CD8-positive, alpha-beta memory T cell (primary cell): ENCODE measurements around the gene ZBTB16. TPM values are rescaled to one million over a fixed set of nuclear protein-coding genes. Genes with fewer than 3 reads are reported as not detected.

Experiments used
- CTCF ChIA-PET: fragments of 350-600 bp; sonication (Branson Sonifier 250); formaldehyde crosslinking; loops from one replicate; lab custom pipeline; 2021; ENCODE audit warnings: antibody characterized with exemption; lab: Charles Lee
- POLR2A ChIA-PET: fragments of 350-600 bp; sonication (Branson Sonifier 250); formaldehyde crosslinking; loops from one replicate; lab custom pipeline; 2021; ENCODE audit warnings: antibody characterized with exemption; lab: Charles Lee
- DNase-seq, 5 donors: peaks; one replicate each; pipeline versions ENCODE4 v3.0.0 to v3.0.0-alpha.2; 2020 to 2022; ENCODE audit warnings: mixed read lengths in 1 of 5
- H3K27ac ChIP-seq: one replicate; pipeline ENCODE4 v1.7.0; 2013; ENCODE audit warnings: low read depth, mild to moderate bottlenecking, low read length, moderate library complexity
- H3K27me3 ChIP-seq: 2 replicates; pipeline ENCODE4 v1.7.0; 2013; ENCODE audit warnings: low read length, mild to moderate bottlenecking; ENCODE audit not compliant: insufficient read depth, poor library complexity, severe bottlenecking
- H3K36me3 ChIP-seq: 2 replicates; pipeline ENCODE4 v1.7.0; 2013; ENCODE audit warnings: mild to moderate bottlenecking, low read length, moderate library complexity; ENCODE audit not compliant: insufficient read depth
- H3K4me1 ChIP-seq: 2 replicates; pipeline ENCODE4 v1.7.0; 2013; ENCODE audit warnings: mild to moderate bottlenecking, low read length, moderate library complexity; ENCODE audit not compliant: insufficient read depth
- H3K4me3 ChIP-seq: 2 replicates; pipeline ENCODE4 v1.7.0; 2013; ENCODE audit warnings: mild to moderate bottlenecking, low read length
- H3K9me3 ChIP-seq: 2 replicates; pipeline ENCODE4 v1.7.0; 2013; ENCODE audit warnings: mild to moderate bottlenecking, low read length
- H3K27ac Mint-ChIP-seq, 8 donors: one replicate each; pipeline ENCODE4 v1.8.0; 2020 to 2021; ENCODE audit warnings: mixed read lengths in 8 of 8, mild to moderate bottlenecking in 6 of 8, inconsistent platforms in 3 of 8, moderate library complexity in 3 of 8
- H3K27me3 Mint-ChIP-seq, 2 donors: one replicate each; pipeline ENCODE4 v1.8.0; 2020 to 2021; ENCODE audit warnings: mixed read lengths in 2 of 2, mild to moderate bottlenecking in 1 of 2, moderate library complexity in 1 of 2
- H3K36me3 Mint-ChIP-seq, 3 donors: one replicate each; pipeline ENCODE4 v1.8.0; 2020 to 2021; ENCODE audit warnings: mixed read lengths in 3 of 3, inconsistent platforms in 1 of 3, mild to moderate bottlenecking in 1 of 3
- H3K4me1 Mint-ChIP-seq, 3 donors: one replicate each; pipeline ENCODE4 v1.8.0; 2020 to 2021; ENCODE audit warnings: mixed read lengths in 3 of 3, inconsistent platforms in 1 of 3, mild to moderate bottlenecking in 1 of 3
- H3K4me3 Mint-ChIP-seq, 7 donors: one replicate each; pipeline ENCODE4 v1.8.0; 2020 to 2021; ENCODE audit warnings: mixed read lengths in 7 of 7, mild to moderate bottlenecking in 6 of 7, moderate library complexity in 4 of 7, inconsistent platforms in 2 of 7
- H3K9me3 Mint-ChIP-seq, 5 donors: one replicate each; pipeline ENCODE4 v1.8.0; 2020 to 2022; ENCODE audit warnings: mixed read lengths in 5 of 5, mild to moderate bottlenecking in 3 of 5, moderate library complexity in 2 of 5, inconsistent platforms in 1 of 5
- polyA plus RNA-seq: library from polyadenylated mRNA; unstranded; fragments of 300-500 nt; fragmentation: Illumina TruSeq; gene quantifications from one replicate; pipeline ENCODE4 v1.2.3, GENCODE V29; 2021
- total RNA-seq, 2 experiments: library from RNA; stranded (reverse); gene quantifications; one replicate each; pipeline ENCODE4 v1.2.3, GENCODE V29; 2021

Gene ZBTB16
- total and polyA plus RNA-seq, 3 experiments from 2014 or later = 2.1 to 71.9 (median 2.2) TPM

DNA sequence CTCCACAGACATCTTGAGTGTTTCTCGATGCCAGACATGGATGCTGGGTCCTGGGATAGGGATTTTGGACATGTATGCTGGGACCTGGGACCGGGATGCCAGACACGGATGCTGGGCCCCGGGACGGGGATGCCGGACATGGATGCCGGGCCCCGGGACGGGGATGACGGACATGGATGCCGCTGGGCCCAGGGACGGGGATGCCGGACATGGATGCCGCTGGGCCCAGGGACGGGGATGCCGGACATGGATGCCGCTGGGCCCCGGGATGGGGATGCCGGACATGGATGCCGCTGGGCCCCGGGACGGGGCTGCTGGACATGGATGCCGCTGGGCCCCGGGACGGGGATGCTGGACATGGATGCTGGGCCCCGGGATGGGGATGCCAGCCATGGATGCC lies 139.5 kb downstream of the ZBTB16 start:
- POLR2A ChIA-PET = no interaction called here
- CTCF ChIA-PET = interaction anchor here (1.4 kb wide), 1 partner anchor 165 kb away, joined by 3 read pairs; no protein-coding TSS in a partner anchor

DNA sequence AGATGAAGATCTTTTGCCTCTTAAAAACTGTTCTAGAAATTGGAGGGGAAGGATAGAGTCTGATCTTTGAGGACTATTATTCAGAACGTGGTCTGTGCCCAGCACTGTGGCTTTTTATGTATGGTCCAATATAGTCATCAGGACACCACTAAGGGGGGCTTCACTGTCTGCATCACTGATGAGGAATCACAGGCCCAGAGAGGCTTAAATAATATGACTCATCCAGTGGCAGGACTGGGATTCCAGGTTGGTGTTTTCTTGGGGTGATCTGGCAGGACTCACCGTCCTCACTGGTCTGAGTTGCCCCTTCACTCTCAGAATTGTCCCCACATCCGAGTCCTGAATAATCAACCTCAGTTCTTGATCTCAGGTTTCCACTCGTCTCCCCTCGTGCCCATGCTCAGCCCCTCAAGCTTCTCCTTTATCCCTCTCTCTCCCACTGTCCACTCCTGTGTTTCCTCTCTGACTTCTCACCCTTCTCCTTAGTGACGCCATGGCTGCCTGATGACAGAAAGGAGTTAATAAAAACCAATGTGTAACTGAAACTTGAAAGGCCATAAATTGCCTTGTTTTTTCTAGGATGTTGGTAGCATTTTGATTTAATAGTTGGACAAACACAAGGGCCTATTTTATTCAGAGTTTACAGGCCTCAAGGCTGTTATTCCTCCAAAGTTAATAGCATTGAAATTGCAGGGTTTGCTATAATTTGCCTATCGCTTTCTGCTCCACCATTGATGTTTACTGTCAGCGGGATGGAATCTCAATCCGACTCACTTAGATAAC lies 141.0 kb downstream of the ZBTB16 start:
- CTCF ChIA-PET = no interaction called here
- no peaks in the 10 kb centered on the region for H3K27me3 ChIP-seq
- no peak overlapping the region for H3K4me3 ChIP-seq
- Mint-ChIP-seq H3K4me3 (peak overlapping the region in 1 of 7 donors; percentile 8), H3K27ac (peak overlapping the region in 6 of 8 donors; percentile 7 to 92 (median 46)), H3K4me1 (peaks cover 0 to 11% (median 8%) of the 10 kb centered on the region in 3 donors), H3K27me3 (no peaks in the 10 kb centered on the region), H3K9me3 (no peaks in the 10 kb centered on the region), H3K36me3 (peaks cover 0 to 2% (median 0%) of the 10 kb centered on the region in 3 donors)
- H3K9me3 ChIP-seq = no peaks in the 10 kb centered on the region
- POLR2A ChIA-PET = no interaction called here
- no peaks in the 10 kb centered on the region for H3K36me3 ChIP-seq
- H3K27ac ChIP-seq = no peak overlapping the region
- DNase-seq = no peak
- no peaks in the 10 kb centered on the region for H3K4me1 ChIP-seq

More for the DNA sequence above, 139.5 kb downstream of the ZBTB16 start:
- no peak overlapping the region for H3K27ac ChIP-seq
- no peak overlapping the region for H3K4me3 ChIP-seq
- no peaks in the 10 kb centered on the region for H3K27me3 Mint-ChIP-seq
- no peak for DNase-seq
- no peaks in the 10 kb centered on the region for H3K36me3 ChIP-seq
- peaks cover 9% of the 10 kb centered on the region for H3K4me1 ChIP-seq
- peak overlapping the region in 3 of 8 donors; percentile 38 to 68 (median 54) for H3K27ac Mint-ChIP-seq
- no peaks in the 10 kb centered on the region for H3K27me3 ChIP-seq
- peaks cover 7 to 23% (median 18%) of the 10 kb centered on the region in 3 donors for H3K4me1 Mint-ChIP-seq
- H3K9me3 ChIP-seq = no peaks in the 10 kb centered on the region
- H3K9me3 Mint-ChIP-seq = no peaks in the 10 kb centered on the region
- H3K36me3 Mint-ChIP-seq = no peaks in the 10 kb centered on the region
- H3K4me3 Mint-ChIP-seq = no peak overlapping the region

DNA sequence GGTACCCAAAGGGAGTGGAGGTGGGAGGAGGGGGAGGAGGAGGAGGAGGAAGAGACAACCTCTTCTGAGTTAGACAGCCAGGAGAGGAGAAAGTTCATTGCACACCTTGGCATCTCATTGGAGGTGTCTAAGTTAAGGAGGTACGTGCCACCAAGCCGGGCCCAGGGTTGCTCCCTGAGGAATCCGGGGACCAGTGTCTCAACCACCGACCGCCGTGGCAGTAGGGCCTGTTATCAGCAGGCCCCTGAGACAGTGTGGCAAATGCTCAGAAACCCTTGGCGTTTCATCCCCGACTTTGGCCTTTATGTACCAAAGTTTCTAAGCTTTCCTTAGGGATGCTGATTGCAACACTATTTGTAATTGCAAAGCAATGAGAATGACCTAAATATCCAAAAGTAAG lies 141.7 kb downstream of the ZBTB16 start:
- no peak overlapping the region for H3K27ac ChIP-seq
- ChIA-PET POLR2A (no interaction called here), CTCF (no interaction called here)
- no peak for DNase-seq
- H3K4me3 Mint-ChIP-seq = peak overlapping the region in 1 of 7 donors; percentile 8
- no peaks in the 10 kb centered on the region for H3K9me3 Mint-ChIP-seq
- H3K4me1 ChIP-seq = no peaks in the 10 kb centered on the region
- peaks cover 0 to 11% (median 8%) of the 10 kb centered on the region in 3 donors for H3K4me1 Mint-ChIP-seq
- H3K27me3 Mint-ChIP-seq = no peaks in the 10 kb centered on the region
- H3K27me3 ChIP-seq = no peaks in the 10 kb centered on the region
- no peak overlapping the region for H3K4me3 ChIP-seq
- H3K27ac Mint-ChIP-seq = peak overlapping the region in 3 of 8 donors; percentile 76 to 92 (median 83)
- H3K36me3 ChIP-seq = no peaks in the 10 kb centered on the region
- H3K36me3 Mint-ChIP-seq = peaks cover 0 to 2% (median 0%) of the 10 kb centered on the region in 3 donors
- H3K9me3 ChIP-seq = no peaks in the 10 kb centered on the region

DNA sequence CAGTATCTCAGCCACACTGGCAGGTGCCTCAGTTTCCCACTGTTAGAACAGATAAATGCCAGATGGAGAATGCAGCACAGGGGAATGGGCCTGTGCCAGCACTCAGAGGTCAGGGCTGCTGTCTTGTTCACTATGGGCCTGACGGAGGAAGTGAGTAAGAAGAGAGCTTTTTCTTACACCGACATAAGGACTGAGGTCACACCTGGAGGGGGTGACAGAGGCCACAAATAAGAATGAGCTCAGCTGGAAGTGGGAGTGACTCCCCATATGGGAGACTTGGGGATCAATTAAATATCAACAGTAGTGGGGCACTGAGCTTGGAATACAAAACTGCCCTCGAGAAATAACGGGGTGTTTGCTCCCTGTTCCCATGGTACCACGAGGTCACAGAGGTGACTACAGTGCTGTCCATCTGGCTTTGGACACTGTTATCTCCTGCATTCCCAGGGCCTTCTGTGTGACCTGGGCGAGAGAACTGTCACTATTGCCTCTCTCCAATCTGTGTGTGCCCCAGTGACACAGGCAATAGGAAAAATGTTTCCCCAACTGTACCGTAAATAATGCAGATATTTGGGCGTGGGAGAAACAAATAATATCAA lies 142.6 kb downstream of the ZBTB16 start:
- peaks cover 5 to 8% (median 7%) of the 10 kb centered on the region in 3 donors for H3K4me1 Mint-ChIP-seq
- ChIA-PET POLR2A (no interaction called here), CTCF (no interaction called here)
- no peak overlapping the region for H3K27ac ChIP-seq
- no peaks in the 10 kb centered on the region for H3K27me3 ChIP-seq
- no peaks in the 10 kb centered on the region for H3K36me3 ChIP-seq
- no peak for DNase-seq
- no peaks in the 10 kb centered on the region for H3K9me3 Mint-ChIP-seq
- no peaks in the 10 kb centered on the region for H3K4me1 ChIP-seq
- no peaks in the 10 kb centered on the region for H3K27me3 Mint-ChIP-seq
- H3K27ac Mint-ChIP-seq = peak overlapping the region in 6 of 8 donors; percentile 12 to 86 (median 82)
- H3K4me3 ChIP-seq = no peak overlapping the region
- H3K9me3 ChIP-seq = no peaks in the 10 kb centered on the region
- H3K36me3 Mint-ChIP-seq = peaks cover 0 to 2% (median 0%) of the 10 kb centered on the region in 3 donors
- peak overlapping the region in 1 of 7 donors; percentile 13 for H3K4me3 Mint-ChIP-seq

DNA sequence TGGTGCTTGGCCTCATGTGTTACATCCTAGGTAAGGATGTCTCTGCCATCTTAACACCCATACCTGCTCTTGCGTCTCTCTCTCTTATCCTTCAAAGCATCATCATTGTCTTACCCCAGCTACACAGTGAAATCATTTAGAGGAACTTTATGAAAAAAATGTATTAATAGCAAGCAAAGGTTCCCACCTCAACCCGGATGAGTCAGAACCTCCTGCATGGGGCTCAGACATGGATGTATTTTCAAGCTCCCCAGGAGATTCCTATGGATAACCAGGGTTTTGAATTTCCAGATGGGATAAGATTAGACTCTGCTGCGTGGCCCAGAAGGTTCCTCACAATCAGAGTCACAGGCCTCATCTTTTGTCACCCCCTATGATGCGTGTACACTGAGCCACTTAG lies 147.6 kb downstream of the ZBTB16 start:
- no peaks in the 10 kb centered on the region for H3K36me3 ChIP-seq
- H3K27me3 Mint-ChIP-seq = no peaks in the 10 kb centered on the region
- peaks cover 15% of the 10 kb centered on the region for H3K4me1 ChIP-seq
- H3K27me3 ChIP-seq = no peaks in the 10 kb centered on the region
- no peaks in the 10 kb centered on the region for H3K9me3 ChIP-seq
- no peak overlapping the region for H3K4me3 ChIP-seq
- peak overlapping the region in 6 of 8 donors; percentile 50 to 89 (median 72) for H3K27ac Mint-ChIP-seq
- peaks cover 0 to 5% (median 0%) of the 10 kb centered on the region in 3 donors for H3K36me3 Mint-ChIP-seq
- H3K4me1 Mint-ChIP-seq = peaks cover 32 to 41% (median 32%) of the 10 kb centered on the region in 3 donors
- no peak for DNase-seq
- CTCF ChIA-PET = interaction anchor here (1.1 to 1.5 kb wide), 2 partner anchors 23 to 47 kb away, joined by 3 read pairs; no protein-coding TSS in a partner anchor
- POLR2A ChIA-PET = interaction anchor here (0.7 kb wide), 1 partner anchor 28 kb away, joined by 4 read pairs; no protein-coding TSS in a partner anchor
- no peak overlapping the region for H3K4me3 Mint-ChIP-seq
- no peaks in the 10 kb centered on the region for H3K9me3 Mint-ChIP-seq
- H3K27ac ChIP-seq = no peak overlapping the region

DNA sequence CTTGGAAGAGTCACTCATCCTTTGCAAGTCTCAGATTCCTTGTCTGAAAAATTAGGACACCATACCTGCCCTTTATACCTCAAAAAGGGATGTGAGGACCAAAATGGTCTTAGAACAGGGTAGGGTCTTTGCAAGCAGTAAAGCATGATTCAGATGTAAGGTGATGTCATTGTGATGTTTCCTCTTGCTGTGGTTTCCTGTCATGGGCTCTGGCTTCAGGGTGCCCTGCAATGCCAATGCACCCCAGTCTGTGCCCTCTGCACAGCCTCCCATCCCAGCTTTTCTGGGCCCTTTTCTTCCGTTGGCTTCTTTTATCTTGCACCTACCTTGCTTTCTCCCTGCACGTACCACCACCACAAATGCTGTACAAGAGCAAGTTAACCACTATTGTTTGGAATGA lies 148.9 kb downstream of the ZBTB16 start:
- Mint-ChIP-seq H3K27ac (peak overlapping the region; percentile 25 to 89 (median 72)), H3K4me1 (peaks cover 32 to 43% (median 32%) of the 10 kb centered on the region in 3 donors), H3K9me3 (no peaks in the 10 kb centered on the region), H3K27me3 (no peaks in the 10 kb centered on the region), H3K4me3 (peak overlapping the region in 5 of 7 donors; percentile 14 to 71 (median 51)), H3K36me3 (peaks cover 0 to 5% (median 0%) of the 10 kb centered on the region in 3 donors)
- no peaks in the 10 kb centered on the region for H3K27me3 ChIP-seq
- no peaks in the 10 kb centered on the region for H3K9me3 ChIP-seq
- CTCF ChIA-PET = no interaction called here
- H3K4me1 ChIP-seq = peaks cover 15% of the 10 kb centered on the region
- no peak overlapping the region for H3K27ac ChIP-seq
- peak in 3 of 5 donors; percentile 17 to 31 (median 27) for DNase-seq
- POLR2A ChIA-PET = interaction anchor here (0.5 kb wide), 1 partner anchor 42 kb away, joined by 3 read pairs; no protein-coding TSS in a partner anchor
- no peaks in the 10 kb centered on the region for H3K36me3 ChIP-seq
- H3K4me3 ChIP-seq = no peak overlapping the region

DNA sequence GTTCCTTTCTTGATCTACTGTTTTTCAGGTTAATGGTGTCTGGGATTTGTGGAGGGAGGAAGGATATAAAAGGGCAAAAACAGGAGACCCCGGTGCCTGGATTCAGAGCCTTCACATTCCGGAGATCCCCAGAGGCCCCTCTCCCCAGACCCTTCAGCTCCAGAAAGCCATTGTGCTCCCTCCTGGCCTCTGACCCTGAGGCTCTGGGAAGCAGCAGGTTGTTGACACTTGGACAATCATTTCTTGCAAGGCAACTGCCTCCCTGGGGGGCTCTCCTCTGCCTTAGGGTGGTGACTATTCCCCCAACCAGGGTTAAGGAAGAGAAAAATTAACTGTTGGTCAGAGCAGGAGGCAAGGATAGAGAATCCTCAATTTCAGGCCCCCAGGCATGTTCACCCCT lies 149.8 kb downstream of the ZBTB16 start:
- H3K36me3 Mint-ChIP-seq = peaks cover 0 to 5% (median 0%) of the 10 kb centered on the region in 3 donors
- H3K27ac Mint-ChIP-seq = peak overlapping the region in 3 of 8 donors; percentile 46 to 86 (median 72)
- H3K36me3 ChIP-seq = no peaks in the 10 kb centered on the region
- peaks cover 15% of the 10 kb centered on the region for H3K4me1 ChIP-seq
- POLR2A ChIA-PET = no interaction called here
- H3K9me3 ChIP-seq = no peaks in the 10 kb centered on the region
- no peak overlapping the region for H3K4me3 Mint-ChIP-seq
- CTCF ChIA-PET = interaction anchor here (0.8 kb wide), 1 partner anchor 51 kb away, joined by 3 read pairs; no protein-coding TSS in a partner anchor
- no peaks in the 10 kb centered on the region for H3K9me3 Mint-ChIP-seq
- H3K27me3 Mint-ChIP-seq = no peaks in the 10 kb centered on the region
- peaks cover 32 to 52% (median 37%) of the 10 kb centered on the region in 3 donors for H3K4me1 Mint-ChIP-seq
- H3K27ac ChIP-seq = no peak overlapping the region
- H3K4me3 ChIP-seq = no peak overlapping the region
- H3K27me3 ChIP-seq = no peaks in the 10 kb centered on the region
- no peak for DNase-seq
